HL-60/S4 treated with phorbol 12-myristate 13-acetate at 8.2 ng/mL for 4 days and 3 days (cell line): ENCODE measurements around the gene PKHD1.

ENCODE experiments used
- in situ Hi-C: fragments of 300-500 bp; cut with MboI; formaldehyde crosslinking; loops from 2 replicates; pipeline ENCODE4 v1.15.0; 2022; ENCODE audit warnings: low sequenced_read_pairs

The PKHD1 gene

DNA sequence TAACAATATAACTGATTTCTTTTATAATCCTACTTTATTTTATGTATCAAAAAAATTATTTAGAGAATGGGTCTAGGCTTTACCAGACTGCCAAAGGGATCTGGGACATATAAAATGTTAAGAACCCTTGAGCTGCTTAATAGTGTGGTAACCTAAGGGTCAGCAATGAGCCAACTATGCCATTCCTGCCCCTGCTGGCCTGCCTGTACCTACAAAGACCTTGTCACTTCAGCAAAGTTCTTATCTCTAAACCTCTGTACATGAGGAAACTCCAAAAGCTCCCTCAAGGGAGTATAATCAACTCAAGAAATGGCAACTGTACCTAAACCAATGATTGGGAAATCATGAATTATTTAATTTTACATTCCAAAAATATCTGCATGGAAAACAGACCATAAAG, 266.9 kb downstream of the PKHD1 start:
- in situ Hi-C loops = no loop called here

- in situ Hi-C loops = no loop called here
Measured at GRCh38 chr6:51818520-51819022, 268.8 kb downstream of the PKHD1 start.

GRCh38 chr6:51817832-51818231, 269.6 kb downstream of the PKHD1 start:
- in situ Hi-C loops = no loop called here

DNA sequence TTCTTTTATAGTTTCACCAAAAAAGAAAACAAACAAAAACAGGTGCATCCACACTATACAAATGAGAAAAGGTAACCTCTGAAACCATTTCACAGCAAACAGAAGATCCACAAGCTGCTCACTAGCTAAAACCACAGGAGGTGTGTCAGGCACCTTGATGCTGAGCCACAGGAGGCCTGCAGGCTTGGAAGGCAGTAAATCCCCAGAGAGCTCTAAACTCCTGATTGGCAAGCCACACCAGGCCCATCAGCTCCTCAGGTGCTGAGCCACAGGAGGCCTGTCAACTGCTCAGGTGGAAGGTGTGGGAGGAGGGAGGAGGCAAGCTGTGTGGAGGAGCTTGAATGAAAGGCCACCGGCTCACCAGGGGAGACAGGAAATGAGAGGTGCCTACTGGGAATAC, 273.0 kb downstream of the PKHD1 start:
- in situ Hi-C loops = no loop called here

- in situ Hi-C loops = no loop called here
Measured at GRCh38 chr6:51813904-51814303, 273.5 kb downstream of the PKHD1 start.

- in situ Hi-C loops = no loop called here
Measured at GRCh38 chr6:51812231-51812630, 275.2 kb downstream of the PKHD1 start.

- in situ Hi-C loops = no loop called here
Measured at GRCh38 chr6:51805517-51805916, 281.9 kb downstream of the PKHD1 start.

GRCh38 chr6:51800603-51801002, 286.8 kb downstream of the PKHD1 start:
- in situ Hi-C loops = no loop called here

- in situ Hi-C loops = no loop called here
Measured at GRCh38 chr6:51793393-51793792, 294.0 kb downstream of the PKHD1 start.

GRCh38 chr6:51792273-51793030, 295.0 kb downstream of the PKHD1 start:
- in situ Hi-C loops = no loop called here

DNA sequence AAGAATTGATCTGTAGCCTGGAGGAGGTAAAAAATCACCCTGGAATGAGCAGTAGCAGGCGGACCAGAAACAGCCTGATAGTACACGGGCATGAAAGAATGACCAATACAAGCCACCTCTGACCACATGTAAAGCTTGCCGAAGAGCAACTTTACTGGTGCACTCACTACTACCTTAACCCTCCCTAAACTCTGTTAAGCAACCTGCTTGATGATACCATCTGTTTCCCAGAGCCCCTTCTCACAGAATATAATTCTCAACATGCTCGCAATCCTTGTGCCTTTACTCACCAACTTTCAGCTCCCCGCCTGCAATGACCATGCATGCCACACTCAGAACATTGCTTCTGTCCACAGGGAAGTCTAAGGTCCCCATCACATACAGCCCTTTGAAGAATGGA, 296.5 kb downstream of the PKHD1 start:
- in situ Hi-C loops = no loop called here

GRCh38 chr6:51788121-51788520, 299.3 kb downstream of the PKHD1 start:
- in situ Hi-C loops = no loop called here

GRCh38 chr6:51778666-51779065, 308.7 kb downstream of the PKHD1 start:
- in situ Hi-C loops = no loop called here

DNA sequence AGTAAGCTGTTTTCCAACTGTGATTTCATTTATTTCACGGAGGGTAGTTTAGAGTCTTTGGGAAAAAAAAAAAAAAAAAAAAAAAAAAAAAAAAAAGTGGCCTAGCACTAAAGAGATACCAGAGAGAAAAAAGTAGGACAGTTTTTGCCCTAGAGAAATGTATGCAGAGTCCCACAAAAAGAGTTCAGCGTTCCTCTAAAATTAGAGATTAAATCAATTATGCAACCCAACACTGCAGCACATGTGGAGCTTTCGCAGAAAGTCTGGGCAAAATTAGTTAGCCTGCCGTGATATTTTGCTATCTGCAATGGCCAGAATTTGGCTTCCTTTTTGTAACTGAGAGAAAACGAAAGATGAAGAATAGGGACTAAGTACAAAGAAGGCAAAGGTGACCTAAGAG, 309.8 kb downstream of the PKHD1 start:
- in situ Hi-C loops = no loop called here

DNA sequence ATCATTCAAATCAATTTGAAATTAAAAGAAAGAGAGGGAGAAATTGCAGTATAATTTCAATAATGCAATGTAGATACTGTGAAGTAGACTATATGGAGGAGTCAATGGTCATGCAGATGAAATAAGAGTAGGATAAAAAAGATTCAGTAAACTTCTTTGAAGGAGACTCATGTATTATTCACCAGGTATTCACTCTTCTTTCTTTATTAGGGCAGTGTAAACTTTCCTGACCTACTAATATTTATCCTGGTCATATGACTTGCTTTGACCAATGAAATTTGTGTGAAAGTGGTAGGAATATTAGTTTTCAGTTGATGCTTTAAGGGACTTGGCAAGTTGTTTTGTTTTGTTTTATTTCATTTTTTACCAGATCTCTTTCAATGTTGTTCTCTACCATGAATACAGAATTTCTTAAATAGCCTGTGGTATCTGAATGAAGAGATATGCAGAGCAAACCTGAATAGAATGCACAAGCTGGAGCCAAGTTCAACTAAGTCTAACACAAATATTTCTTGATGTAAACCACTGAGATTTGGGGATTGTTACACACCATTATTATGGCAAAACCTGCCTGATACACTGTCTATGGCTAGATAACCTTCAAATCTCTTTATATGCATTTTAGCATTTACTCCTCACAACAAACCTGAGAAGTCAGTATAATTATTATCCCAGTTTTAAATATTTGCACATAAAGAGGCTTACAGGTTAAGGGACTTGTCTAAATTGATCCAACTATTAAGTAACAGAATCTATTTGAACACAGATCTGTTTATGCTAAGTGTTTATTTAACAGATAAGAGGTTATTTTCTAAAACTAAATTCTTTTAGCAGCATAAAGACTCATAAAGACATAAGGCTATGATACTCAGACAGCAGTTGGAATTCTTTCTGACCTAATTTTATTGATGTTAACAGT, 311.2 kb downstream of the PKHD1 start:
- in situ Hi-C loops = no loop called here

DNA sequence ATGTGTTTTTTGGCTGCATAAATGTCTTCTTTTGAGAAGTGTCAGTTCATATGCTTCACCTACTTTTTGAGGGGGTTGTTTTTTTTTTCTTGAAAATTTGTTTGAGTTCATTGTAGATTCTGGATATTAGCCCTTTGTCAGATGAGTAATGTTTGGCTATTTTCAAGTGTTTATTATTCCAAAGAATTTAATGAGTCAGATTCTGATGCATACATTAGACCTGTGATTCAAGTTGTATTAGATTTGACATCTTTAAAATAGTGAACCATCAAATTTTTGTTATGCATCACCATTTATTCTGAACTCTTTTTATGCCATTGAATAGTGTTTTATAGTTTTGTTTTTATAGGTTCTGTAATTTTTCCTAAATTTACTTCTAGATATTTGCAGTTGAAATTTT, 319.3 kb downstream of the PKHD1 start:
- in situ Hi-C loops = no loop called here

DNA sequence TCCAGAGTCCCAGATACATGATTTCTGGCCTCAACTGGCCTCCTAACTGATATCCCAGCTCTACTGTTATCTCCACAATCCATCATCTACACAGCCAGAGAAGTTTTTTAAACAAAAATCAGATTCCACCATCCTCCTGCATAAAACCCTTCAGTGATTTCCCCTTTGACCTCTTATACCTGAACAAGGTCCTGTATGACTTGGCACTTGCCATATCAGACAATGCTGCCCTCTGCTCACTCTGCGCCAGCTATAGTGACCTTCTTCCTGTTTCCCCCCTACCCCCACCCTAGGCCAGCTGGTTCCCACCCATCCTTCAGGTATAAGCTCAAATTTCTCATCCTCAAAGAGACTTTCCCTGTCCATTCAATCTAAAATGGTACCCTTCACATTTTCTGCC, 322.2 kb downstream of the PKHD1 start:
- in situ Hi-C loops = no loop called here

DNA sequence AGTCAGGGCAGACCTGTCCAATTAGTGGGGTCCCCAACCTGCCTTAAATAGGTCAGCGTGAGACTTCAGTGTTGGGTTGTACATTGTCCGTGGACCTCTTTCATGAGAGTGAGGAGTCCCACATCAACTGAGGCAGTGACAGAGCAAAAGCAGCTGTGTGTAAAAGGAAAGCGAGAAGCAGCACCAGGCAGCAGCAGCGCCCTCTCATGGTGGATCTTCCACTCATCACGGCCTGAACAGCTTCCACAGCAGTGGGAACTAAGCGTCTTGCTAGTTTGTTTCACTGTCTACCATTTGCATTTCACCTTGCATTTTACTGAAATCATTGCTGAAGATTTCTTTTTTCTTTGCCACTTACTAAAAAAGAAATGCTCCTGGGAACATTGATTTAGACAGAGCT, 333.8 kb downstream of the PKHD1 start:
- in situ Hi-C loops = no loop called here

GRCh38 chr6:51743999-51744398, 343.4 kb downstream of the PKHD1 start:
- in situ Hi-C loops = no loop called here

GRCh38 chr6:51740658-51741057, 346.8 kb downstream of the PKHD1 start:
- in situ Hi-C loops = no loop called here

- in situ Hi-C loops = no loop called here
Measured at GRCh38 chr6:51738614-51739013, 348.8 kb downstream of the PKHD1 start.
